GM18858 (cell line): ENCODE results near the gene ETFDH.
"Not testable (repeated sequence)": the region's sequence is repeated elsewhere in the genome, so short reads cannot be mapped to it uniquely, and the experiment has no call there.

Experiments
- ATAC-seq: cut with Tn5 transposase; IDR thresholded peaks from one replicate; pipeline ENCODE4 v1.9.1; 2021; ENCODE audit not compliant: unreplicated experiment

ETFDH gene

DNA sequence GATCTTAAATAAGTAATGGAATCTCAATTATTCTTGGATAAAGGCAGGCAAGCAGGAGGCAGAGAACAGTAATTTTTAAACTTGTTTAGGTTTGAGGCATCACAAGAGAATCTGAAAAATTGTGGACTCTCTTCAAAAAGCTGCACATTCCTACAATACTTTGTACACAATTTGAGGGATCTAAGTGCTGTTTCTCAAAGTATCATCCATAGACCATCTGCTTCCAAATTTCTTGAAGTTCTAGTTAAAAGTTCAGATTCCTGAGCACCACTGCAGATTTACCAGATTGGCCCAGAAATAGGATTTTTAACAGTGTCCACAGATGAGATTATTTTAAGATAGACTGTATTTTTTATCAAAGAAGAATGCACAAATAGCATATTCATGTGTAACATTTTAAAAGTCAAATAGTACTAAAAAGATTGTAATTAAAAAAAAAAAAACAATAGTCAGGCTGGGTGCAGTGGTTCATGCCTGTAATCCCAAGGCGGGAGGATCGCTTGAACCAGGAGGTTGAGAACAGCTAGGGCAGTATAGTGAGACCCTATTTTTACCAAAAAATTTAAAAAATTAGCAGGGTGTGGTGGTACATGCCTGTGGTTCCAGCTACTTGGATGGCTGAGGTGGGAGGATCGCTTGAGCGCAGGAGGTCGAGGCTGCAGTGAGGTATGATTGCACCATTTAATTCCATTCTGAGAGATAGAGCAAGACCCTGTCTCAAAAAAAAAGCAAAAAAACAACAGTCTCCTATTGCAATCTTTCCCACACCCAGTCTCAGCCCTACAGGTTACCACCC, 82.5 kb downstream of the ETFDH start:
- ATAC-seq: no peak

DNA sequence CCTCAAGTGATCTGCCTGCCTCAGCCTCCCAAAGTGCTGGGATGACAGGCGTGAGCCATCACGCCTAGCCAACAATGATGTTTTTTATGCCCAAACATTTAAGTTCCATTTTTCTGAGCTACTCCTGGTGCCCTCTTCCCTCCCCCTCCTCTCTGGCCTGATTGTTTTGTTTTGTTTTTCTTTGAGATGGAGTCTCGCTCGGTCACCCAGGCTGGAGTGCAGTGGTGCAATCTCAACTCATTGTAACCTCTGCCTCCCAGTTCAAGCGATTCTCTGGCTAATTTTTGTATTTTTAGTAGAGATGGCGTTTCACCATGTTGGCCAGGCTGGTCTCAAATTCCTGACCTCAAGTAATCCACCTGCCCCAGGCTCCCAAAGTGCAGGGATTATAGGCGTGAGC, 83.7 kb downstream of the ETFDH start:
- not testable (repeated sequence) for ATAC-seq

DNA sequence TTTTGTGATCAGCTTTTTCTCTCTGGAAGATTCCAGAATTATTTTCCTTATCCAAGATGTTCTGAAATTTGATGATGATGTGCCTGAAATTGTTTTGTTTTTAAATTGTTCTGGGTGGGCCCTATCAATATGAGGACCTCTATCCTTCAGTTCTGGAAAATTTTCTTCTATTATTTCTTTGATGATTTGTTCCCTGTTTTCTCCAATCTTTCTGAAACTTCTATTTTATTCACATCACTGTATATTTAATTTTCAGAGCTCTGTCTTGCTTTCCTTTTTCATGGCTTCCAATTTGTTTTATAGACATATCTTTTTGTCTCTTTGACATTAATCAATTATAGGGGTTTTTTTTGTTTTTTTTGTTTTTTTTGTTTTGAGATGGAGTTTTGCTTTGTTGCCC, 84.5 kb downstream of the ETFDH start:
- ATAC-seq: no peak

DNA sequence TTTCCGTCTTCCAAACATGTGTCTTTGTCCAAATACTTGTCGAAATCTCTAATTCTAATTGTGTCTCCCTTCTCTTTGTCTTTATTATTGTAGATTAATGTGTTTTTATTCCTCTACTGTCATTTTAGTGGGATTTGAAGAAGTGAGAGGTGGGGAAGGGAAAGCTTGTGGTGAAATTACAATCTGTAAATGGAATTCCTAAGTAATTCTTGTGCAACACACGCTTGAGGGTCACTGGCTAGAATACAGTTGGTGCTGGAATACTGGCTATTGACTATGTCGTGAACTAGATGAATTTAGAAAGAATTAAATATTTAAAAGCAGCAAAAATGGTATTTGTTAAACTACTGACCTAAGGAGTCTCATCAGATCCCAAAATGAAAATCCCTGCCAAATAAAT, 86.0 kb downstream of the ETFDH start:
- ATAC-seq: no peak

DNA sequence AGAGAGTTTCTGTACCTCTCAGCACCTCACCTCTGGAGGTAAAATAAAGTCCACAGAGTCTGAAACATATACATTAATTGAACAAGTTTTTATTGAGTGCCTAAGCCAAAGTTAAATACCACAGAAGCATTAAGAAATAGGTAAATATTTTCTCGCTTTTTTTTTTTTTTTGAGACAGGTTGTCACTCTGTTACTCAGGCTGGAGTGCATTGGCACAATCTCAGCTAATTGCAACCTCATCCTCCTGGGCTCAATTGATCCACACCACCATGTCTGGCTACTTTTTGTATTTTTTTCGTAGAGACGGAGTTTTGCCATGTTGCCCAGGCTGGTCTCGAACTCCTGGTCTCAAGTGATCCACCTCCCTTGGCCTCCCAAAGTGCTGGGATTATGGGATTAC, 86.6 kb downstream of the ETFDH start:
- ATAC-seq: no peak
